Stimulated activated CD4-positive, alpha-beta T cell treated with anti-CD3 and anti-CD28 coated beads, Interleukin-15, amount 100 ng/mL, for 24 hours (primary cell): Measurements from ENCODE around the gene FUBP1.
A peak's percentile ranks its signal among the peaks of the same experiment; 100 is the strongest.
"Not testable (repeated sequence)": the region's sequence is repeated elsewhere in the genome, so short reads cannot be mapped to it uniquely, and the experiment has no call there.

Source experiments
- DNase-seq: peaks from one replicate; pipeline ENCODE4 v3.0.0-alpha.2; 2020

FUBP1 gene

GRCh38 chr1:77978969-77979876 lies at the start of gene FUBP1:
FUBP1 (minus strand) TSS chr1:77979072; CDS start chr1:77979004, 68 bp downstream.
- peak; percentile 94 for DNase-seq

- DNase-seq: not testable (repeated sequence)
These were observed 42.3 kb upstream of the FUBP1 start for GRCh38 chr1:78021134-78021533.

- no peak for DNase-seq
These were observed 40.2 kb upstream of the FUBP1 start for GRCh38 chr1:78019024-78019423.

- DNase-seq: no peak
These were observed 36.3 kb upstream of the FUBP1 start for GRCh38 chr1:78015148-78015547.

- DNase-seq: no peak
These were observed 32.2 kb upstream of the FUBP1 start for GRCh38 chr1:78011050-78011449.

GRCh38 chr1:78009836-78010235 lies 31.0 kb upstream of the FUBP1 start:
- DNase-seq: no peak

- DNase-seq: no peak
These were observed 30.4 kb upstream of the FUBP1 start for GRCh38 chr1:78009276-78009675.

GRCh38 chr1:78007677-78008341 lies 28.9 kb upstream of the FUBP1 start:
- no peak for DNase-seq

GRCh38 chr1:78006521-78006920 lies 27.6 kb upstream of the FUBP1 start:
- no peak for DNase-seq

- DNase-seq: no peak
These were observed 26.9 kb upstream of the FUBP1 start for GRCh38 chr1:78005755-78006154.

GRCh38 chr1:78005448-78005722 lies 26.5 kb upstream of the FUBP1 start:
- no peak for DNase-seq

- DNase-seq: peak; percentile 67
These were observed 26.0 kb upstream of the FUBP1 start, which contains the start of gene DNAJB4 for GRCh38 chr1:78004719-78005447. DNAJB4 (plus strand) TSS chr1:78004939; CDS start chr1:78005111, 172 bp downstream.

- peak; percentile 50 for DNase-seq
These were observed 25.2 kb upstream of the FUBP1 start for GRCh38 chr1:78003882-78004718.

GRCh38 chr1:78003070-78003746 lies 24.3 kb upstream of the FUBP1 start:
- no peak for DNase-seq

GRCh38 chr1:78000536-78000935 lies 21.7 kb upstream of the FUBP1 start:
- not testable (repeated sequence) for DNase-seq

GRCh38 chr1:77996734-77997133 lies 17.9 kb upstream of the FUBP1 start:
- DNase-seq: no peak

- no peak for DNase-seq
These were observed 15.3 kb upstream of the FUBP1 start for GRCh38 chr1:77994117-77994705.

GRCh38 chr1:77991638-77992037 lies 12.8 kb upstream of the FUBP1 start:
- DNase-seq: no peak

GRCh38 chr1:77990629-77991204 lies 11.8 kb upstream of the FUBP1 start:
- no peak for DNase-seq

GRCh38 chr1:77989744-77990143 lies 10.9 kb upstream of the FUBP1 start:
- DNase-seq: no peak

GRCh38 chr1:77987919-77988318 lies 9.0 kb upstream of the FUBP1 start:
- no peak for DNase-seq
